GM12874 (cell line): ENCODE results near the gene TENT4A.

Experiments used
- CTCF ChIP-seq: IDR thresholded peaks from 2 replicates; pipeline ENCODE4 v1.5.1; 2011; ENCODE audit warnings: low read depth, mild to moderate bottlenecking, control low read depth, low read length, moderate library complexity; ENCODE audit not compliant: insufficient read depth

TENT4A gene

GRCh38 chr5:6705959-6706358, 7.3 kb upstream of the TENT4A start:
- TF ChIP-seq CTCF, result no peak

GRCh38 chr5:6707852-6708251, 5.4 kb upstream of the TENT4A start:
- TF ChIP-seq CTCF, result no peak

GRCh38 chr5:6708814-6709213, 4.4 kb upstream of the TENT4A start:
- no peak for TF ChIP-seq CTCF

- no peak for TF ChIP-seq CTCF
Measured at GRCh38 chr5:6710070-6710469, 3.2 kb upstream of the TENT4A start.

- TF ChIP-seq CTCF, result no peak
Measured at GRCh38 chr5:6710551-6711318, 2.5 kb upstream of the TENT4A start.

- TF ChIP-seq CTCF, result 0 out of 2 replicates have a peak, but pooled peaks have one; percentile 13
Measured at GRCh38 chr5:6711409-6712141, 1.7 kb upstream of the TENT4A start.

- no peak for TF ChIP-seq CTCF
Measured at GRCh38 chr5:6712142-6712576, 1.1 kb upstream of the TENT4A start.
